IPS DF 4.7 (cell line): ENCODE data around the gene TMEM190.
"Not testable (repeated sequence)": the region's sequence is repeated elsewhere in the genome, so short reads cannot be mapped to it uniquely, and the experiment has no call there.

ENCODE experiments used
- DNase-seq: peaks from one replicate; pipeline ENCODE4 v3.0.0-alpha.2; 2013; ENCODE audit warnings: low spot score; ENCODE audit errors: extremely low read depth

TMEM190 gene

GRCh38 chr19:55389386-55390317, 13.0 kb downstream of the TMEM190 start:
- no peak for DNase-seq

DNA sequence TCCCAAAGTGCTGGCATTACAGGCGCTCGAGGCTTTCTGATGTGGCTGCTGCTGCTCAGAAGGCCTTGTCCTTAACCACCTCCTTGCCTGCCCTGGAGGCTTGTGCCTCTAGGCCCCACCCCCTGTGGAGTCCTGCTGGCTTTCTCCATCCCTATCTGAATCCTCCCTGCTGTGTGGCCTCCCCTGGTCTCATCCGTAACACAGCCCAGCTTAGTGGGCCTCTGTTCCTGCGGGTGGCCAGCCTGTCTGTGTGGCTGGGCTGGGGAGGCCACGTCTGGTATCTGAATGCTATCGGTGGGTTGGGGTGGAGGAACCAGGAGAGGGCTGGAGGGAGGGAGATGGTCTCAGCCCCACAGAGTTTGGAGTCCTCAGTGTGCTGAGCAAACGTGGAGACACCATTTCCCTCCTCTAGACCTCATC, 13.8 kb downstream of the TMEM190 start:
- DNase-seq, result no peak

- no peak for DNase-seq
These were observed 14.6 kb downstream of the TMEM190 start for GRCh38 chr19:55391191-55391670.

DNA sequence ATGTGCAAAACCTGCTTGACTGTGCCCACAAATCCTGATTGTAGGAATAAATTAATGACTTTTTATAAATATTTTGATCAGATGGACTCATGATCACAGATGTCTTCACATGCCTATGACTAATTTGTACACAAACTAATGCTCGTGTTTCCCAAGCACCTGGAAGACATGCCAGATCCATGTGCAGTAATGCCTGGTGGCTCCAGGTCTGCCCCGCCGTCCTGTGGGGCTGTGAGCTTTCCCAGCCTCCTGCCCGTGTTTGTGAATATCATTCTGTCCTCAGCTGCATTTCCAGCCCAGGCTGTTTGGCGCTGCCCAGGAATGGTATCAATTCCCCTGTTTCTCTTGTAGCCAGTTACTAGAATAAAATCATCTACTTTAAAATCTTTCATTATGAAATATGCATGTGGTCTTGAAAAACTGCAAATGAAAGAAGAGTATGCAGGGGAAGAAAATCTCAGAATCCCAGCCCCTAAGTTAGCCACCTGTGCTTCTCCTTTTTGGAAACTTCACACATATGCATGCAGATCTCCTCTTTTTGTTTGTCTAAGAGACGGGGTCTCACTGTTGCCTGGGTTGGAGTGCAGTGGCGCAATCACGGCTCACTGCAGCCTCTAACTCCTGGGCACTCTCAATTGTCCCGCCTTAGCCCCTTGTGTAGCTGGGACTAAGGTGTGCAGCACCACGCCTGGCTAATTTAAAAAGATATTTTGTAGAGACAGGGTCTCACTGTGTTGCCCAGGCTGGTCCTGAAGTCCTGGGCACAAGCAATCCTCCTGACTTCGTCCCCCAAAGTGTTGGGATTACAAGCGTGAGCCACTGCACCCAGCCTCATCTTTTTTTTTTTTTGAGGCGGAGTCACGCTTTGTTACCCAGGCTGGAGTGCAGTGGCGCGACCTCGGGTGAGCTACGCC, 15.3 kb downstream of the TMEM190 start:
- no peak for DNase-seq

- no peak for DNase-seq
These were observed 16.5 kb downstream of the TMEM190 start for GRCh38 chr19:55392820-55393761.

DNA sequence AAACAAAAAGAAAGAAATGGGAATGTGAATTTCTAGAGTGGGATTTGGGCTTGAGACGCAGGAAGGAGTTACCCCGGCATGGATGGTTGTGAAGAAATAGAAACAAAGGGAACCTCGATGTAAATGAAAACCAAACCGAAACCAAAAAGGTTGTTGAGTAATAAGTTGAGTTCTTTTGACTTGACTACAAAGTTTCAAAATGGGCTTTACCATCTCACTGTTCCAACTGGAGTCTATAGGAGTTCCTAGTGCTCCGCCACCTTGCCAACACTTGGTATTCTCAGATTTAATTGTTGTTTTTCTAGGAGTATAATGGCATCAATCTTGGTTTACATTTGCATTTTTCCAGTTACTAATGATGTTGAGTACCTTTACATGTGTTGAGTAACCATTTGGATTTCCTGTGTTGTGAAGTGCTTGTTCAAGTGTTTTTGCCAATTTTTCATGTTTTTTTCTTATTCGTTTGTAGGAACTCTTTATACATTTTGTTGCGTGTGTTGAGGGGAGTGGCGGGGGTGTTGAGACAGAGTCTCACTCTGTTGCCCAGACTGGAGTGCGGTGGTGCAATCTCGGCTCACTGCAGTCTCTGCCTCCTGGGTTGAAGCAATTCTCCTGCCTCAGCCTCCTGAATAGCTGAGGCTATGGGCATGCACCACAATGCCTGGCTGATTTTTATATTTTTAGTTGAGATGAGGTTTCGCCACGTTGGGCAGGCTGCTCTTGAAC, 21.7 kb downstream of the TMEM190 start:
- no peak for DNase-seq

DNA sequence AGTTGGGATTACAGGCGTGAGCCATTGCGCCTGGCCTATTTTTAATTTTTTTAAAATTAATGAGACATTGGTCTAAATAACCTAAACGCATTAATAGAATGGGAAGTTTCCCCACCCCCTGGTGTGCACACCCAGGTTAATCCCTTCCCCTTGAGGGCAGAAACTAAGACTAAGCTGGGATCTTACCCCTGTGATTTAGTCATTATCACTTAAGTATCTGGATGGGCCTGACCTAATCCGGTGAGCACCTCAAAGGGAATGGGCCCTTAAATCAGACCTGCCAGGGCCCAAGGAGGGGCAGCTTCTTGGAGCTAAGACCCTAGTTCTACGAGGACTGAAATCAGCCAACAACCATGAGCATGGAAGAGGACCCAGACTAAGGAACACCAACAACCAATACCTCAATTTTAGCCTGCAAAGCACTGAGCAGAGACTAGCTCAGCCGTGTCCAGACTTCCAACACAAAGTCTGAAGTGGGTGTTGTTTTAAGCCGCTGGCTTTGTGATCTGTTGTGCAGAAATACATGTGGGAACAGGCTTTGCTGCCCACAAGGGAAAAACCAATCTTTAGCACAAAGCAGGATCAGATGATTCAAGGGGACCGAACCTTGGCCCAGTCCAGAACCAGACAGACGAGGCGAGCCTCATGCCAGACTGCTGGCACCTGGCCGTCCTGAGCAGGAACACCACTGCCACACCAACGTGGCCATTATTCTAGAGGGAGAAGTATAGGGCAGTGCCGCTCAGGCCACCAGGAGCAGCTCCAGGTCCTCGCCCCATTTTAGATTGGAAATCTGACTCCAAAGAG, 23.9 kb downstream of the TMEM190 start:
- DNase-seq, result no peak

DNA sequence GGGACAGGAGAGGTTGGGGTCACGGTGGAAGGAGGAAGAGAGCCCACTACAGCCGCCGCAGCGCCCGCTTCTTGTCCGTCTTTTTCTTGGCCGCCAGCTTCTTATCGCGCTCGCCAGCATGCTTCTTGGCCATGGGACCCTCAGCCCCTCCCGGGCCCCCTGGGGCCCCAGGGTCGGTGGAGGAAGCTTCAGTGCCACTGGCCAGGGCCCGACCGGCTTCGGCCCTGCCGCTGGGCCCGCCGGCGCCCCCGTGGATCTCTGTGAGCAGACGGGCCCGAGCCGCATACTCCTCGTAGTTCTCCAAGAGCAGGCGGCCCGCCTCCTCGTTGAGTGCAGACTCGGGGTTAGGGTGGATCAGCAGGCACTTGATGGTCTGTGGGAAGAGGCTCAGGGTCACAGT, 24.8 kb downstream of the TMEM190 start:
- DNase-seq, result not testable (repeated sequence)

GRCh38 chr19:55402509-55402908, 25.9 kb downstream of the TMEM190 start:
- no peak for DNase-seq

DNA sequence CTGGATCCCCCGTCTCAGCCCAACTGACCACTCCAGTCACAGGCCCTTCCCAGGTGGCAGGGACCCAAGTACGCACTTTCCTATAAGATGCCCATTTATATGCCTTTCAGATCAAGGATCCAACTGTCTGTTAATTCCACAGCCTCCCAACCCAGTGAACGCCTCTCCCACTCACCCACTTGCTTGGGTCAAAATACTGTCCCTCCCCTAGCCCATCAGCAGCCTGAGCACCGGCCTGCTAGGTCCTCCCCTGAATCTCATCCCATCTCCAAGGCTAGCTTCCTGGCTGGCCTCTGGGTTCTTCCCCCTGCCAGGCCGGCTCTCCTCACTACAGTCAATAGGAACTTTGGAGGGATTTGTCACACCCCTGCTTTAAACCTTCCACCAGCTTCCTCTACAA, 29.0 kb downstream of the TMEM190 start:
- no peak for DNase-seq

DNA sequence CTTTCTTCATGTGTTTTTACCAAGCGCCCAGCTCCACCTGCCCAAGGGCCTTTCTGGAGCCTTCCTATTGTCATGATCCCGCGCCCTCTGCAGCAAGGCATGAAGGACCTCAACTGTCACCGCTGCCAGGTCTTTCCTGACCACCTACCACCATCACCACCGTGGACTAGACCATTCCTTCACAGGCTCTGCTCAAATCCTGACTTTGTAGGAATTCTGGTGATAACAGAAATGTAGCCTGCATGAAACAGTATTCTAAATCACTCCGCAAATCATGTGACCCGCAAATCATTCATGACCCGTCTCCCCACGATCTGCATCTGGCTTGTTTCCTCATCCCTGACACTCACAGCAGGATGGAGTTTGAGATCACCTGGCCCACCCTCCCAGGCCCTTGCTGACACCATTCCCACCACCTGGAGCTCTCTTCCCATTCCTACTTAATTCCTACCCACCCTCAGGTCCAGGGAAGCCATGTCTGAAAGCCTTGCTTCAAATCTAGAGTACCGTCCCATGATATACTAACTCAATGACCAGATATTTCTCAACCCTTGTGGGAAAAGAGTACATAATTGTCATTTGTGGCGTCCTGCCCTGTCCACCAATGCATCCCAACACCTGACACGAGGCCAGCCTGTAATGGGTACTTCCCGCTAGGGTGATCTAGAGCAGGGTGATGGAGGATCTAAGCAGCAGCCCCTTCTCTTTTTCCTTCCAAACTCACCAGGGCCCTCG, 29.6 kb downstream of the TMEM190 start:
- DNase-seq, result no peak

- DNase-seq, result no peak
These were observed 30.4 kb downstream of the TMEM190 start for GRCh38 chr19:55406826-55407549.

- DNase-seq, result not testable (repeated sequence)
These were observed 30.8 kb downstream of the TMEM190 start, which contains the start of gene UBE2S for GRCh38 chr19:55407550-55407799. Gene UBE2S, minus strand, starts transcription at chr19:55407788. Its CDS starts 199 bp downstream, at chr19:55407589.

DNA sequence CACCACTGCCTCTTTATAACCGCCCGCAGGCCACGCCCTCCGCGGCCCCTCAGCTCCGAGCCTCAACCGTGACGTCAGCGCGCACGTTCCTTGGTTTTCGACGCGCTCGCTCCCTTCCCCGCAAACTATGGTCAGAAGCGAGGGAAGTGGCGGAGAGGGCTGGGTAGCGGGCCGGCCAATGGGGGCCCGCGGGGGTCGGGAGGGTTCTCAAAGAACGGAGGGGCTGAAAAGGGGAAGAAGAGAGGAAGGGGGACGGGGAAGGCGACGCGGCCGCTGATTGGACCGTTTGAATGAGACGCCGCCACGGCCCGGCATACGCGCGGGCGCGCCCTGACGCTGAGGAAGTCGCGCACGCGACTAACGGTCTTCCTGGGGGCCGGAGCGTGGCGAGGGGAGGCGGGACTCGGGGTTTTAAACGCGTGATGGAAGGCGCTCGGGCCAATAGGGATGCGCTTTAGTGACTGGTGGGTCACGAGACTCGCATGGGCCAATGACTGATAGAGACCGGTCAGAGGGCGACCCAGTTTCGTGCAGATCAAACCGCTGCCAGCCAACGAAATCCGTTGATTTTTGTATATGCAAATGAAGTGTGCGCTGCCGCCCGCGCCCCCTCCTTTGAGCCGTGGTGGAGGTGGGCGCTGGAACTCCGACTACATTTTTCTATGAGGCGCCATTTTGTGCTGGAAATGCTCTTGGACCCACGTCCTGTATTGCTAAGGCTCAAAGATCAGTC, 31.3 kb downstream of the TMEM190 start:
- peak; percentile 95 for DNase-seq

GRCh38 chr19:55408533-55408872, 31.9 kb downstream of the TMEM190 start:
- DNase-seq, result no peak

DNA sequence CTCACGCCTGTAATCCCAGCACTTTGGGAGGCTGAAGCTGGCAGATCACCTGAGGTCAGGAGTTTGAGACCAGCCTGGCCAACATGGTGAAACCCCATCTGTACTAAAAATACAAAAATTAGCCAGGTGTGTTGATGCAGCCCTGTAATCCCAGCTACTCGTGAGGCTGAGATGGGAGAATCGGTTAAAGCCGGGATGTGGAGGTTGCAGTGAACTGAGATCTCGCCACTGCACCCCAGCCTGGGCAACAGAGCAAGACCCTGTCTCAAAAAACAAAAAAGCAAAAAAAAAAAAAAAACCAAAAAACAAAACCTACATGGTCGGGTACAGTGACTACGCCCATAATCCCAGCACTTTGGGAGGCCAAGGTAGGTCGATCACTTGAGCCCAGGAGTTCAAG, 32.6 kb downstream of the TMEM190 start:
- DNase-seq, result not testable (repeated sequence)

DNA sequence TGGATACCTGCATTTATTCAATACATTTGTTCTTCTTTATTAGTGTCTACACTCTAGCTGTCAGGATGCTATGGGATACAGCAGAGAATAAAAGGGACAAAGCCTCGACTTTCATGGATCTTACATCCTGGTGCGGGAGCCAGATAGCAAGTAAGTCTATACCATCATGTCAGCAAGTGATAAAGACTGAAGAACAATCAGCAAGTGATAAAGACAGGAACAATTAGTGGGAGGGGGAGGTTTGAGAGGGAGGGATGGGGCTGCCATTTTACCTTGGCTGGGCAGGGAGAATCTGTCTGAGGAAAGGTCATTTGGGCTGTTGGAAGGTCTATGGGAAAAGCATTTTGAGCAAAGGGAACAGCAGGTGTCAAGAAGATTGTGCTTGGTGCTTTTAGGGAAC, 33.5 kb downstream of the TMEM190 start:
- DNase-seq, result no peak

DNA sequence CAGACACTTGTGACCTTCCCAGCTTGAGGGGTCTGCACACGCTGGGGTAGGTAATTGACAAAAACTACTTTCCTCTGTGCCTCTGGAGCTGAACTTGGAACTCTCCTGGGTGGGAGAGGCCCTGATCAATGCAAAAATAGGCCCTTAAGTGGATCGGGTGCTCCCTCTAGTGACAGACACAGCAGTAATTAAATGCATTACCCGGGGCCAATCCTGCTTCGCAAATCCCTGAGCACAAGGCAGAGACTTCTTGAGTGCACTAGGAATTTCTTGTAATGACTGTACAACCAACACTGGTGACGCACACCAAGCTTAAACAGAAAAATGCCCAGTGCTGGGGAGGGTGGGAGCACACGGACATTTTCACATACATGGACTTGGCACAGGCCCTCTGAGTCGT, 41.6 kb downstream of the TMEM190 start:
- no peak for DNase-seq
